Heart left ventricle (tissue), 13 donors: ENCODE results near the gene TRMU.

Source experiments
- CTCF ChIP-seq, 12 donors: fragments of 200-600 bp; sonication (generic) in 4 of 12; IDR thresholded peaks; one replicate each; pipeline versions ENCODE4 v1.5.0 to v1.8.0; 2018 to 2022; ENCODE audit warnings: antibody characterized with exemption in 12 of 12, mild to moderate bottlenecking in 5 of 12
- POLR2A ChIP-seq, 2 donors: fragments of 450-650 bp; IDR thresholded peaks; one replicate each; pipeline ENCODE4 v1.6.1; 2017; ENCODE audit warnings: antibody characterized with exemption in 2 of 2, mild to moderate bottlenecking in 2 of 2, moderate library complexity in 2 of 2
- donor health status: ischemic (EF 13 %, LVEDD 7.1; RV severe dilation, severe dysfunction).
- donor health status: DM: no; HTN: yes; CAD: no.
- donor health status: DM: no; HTN: no; CAD: no.
- donor health status: ischemic (EF 25% LVEDD 6.9; RV normal size, moderate dysfunction).
- donor health status: ischemic (EF 25% LVEDD 5.7; RV mildly dilated, moderate dysfunction).
- donor health status: ischemic (EF 35%, LVEDD 5.7; RV mildly dilated, moderate dysfunction).
- donor health status: nonischemic (EF 11% LVEDD 7.7; RV severe dilation, severe dysfunction).
- donor health status: DM: yes; HTN: yes; CAD: no.
- donor health status: PGD.
- donor health status: ischemic (EF 29% LVEDD 5.4; RV normal size, mild dysfunction).
- donor health status: nonischemic (EF 23%, LVEDD 6.1; RV moderate dilation, normal function).

GRCh38 chr22:46335201-46336118 is at the start of gene TRMU:
- TF ChIP-seq POLR2A (IDR thresholded peaks at IDR 0.05) (peak in 1 of 2 donors; percentile 78), CTCF (IDR thresholded peaks at IDR 0.05) (peak in 2 of 12 donors; percentile 3 to 29)
